PC-9 (cell line): ENCODE data around the gene KCNQ5.

Experiments
- EZH2 ChIP-seq: fragments of 200-600 bp; sonication (generic); IDR thresholded peaks from 2 replicates; pipeline ENCODE4 v1.8.0; 2017; ENCODE audit warnings: antibody characterized with exemption, low read depth
- TF ChIP-seq, protein P1 (sequence below): fragments of 200-600 bp; sonication (generic); conservative IDR thresholded peaks from 2 replicates; pipeline ENCODE4 v1.6.1; 2017; ENCODE audit warnings: mixed run types, antibody characterized with exemption, mild to moderate bottlenecking, moderate library complexity

DNA sequence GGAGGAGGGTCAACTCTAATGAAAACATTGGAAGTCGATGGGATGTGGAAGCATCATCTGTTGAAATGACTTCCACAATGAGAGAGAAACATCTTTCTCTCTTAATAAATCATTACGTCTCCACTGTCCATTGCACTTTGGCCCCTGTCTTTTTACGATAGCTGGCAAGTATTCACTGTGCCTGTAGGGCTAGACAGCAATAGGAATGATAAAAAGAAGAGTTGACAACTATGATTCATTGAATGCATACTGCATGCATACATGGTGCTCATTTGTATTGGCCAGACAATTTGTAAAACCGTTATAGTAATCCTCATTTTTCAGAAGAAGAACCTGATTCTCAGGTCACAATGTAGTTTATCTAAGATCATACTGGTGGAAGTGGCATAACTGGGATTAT is 220.3 kb downstream of the KCNQ5 start:
- TF ChIP-seq, protein P1, sequence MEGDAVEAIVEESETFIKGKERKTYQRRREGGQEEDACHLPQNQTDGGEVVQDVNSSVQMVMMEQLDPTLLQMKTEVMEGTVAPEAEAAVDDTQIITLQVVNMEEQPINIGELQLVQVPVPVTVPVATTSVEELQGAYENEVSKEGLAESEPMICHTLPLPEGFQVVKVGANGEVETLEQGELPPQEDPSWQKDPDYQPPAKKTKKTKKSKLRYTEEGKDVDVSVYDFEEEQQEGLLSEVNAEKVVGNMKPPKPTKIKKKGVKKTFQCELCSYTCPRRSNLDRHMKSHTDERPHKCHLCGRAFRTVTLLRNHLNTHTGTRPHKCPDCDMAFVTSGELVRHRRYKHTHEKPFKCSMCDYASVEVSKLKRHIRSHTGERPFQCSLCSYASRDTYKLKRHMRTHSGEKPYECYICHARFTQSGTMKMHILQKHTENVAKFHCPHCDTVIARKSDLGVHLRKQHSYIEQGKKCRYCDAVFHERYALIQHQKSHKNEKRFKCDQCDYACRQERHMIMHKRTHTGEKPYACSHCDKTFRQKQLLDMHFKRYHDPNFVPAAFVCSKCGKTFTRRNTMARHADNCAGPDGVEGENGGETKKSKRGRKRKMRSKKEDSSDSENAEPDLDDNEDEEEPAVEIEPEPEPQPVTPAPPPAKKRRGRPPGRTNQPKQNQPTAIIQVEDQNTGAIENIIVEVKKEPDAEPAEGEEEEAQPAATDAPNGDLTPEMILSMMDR = no peak
- no peak for TF ChIP-seq EZH2
